Stomach (tissue), 4 donors: Measurements from ENCODE around the gene GNG14.

ENCODE experiments used
- CTCF ChIP-seq, 7 experiments: fragments of 450-650 bp in 4 of 7; fragments of 200-600 bp in 3 of 7; sonication (generic) in 3 of 7; IDR thresholded peaks; one replicate each; pipeline ENCODE4 v1.5.1; 2016 to 2019; ENCODE audit warnings: antibody characterized with exemption in 7 of 7, control low read depth in 2 of 7, mild to moderate bottlenecking in 1 of 7
- POLR2A ChIP-seq, 4 donors: fragments of 450-650 bp; IDR thresholded peaks; one replicate each; pipeline ENCODE4 v1.6.1; 2016; ENCODE audit warnings: antibody characterized with exemption in 4 of 4, control low read depth in 2 of 4, mild to moderate bottlenecking in 1 of 4, moderate library complexity in 1 of 4
- POLR2AphosphoS5 ChIP-seq, 3 donors: sonication (generic); formaldehyde crosslinking; IDR thresholded peaks; one replicate each; pipeline ENCODE4 v1.6.1; 2016; ENCODE audit warnings: antibody characterized with exemption in 3 of 3

GRCh38 chr19:12715102-12715501 lies 27.3 kb downstream of the GNG14 start:
- no peak for TF ChIP-seq CTCF (IDR thresholded peaks at IDR 0.05)
- no peak for TF ChIP-seq POLR2AphosphoS5 (IDR thresholded peaks at IDR 0.05)
- no peak for TF ChIP-seq POLR2A (IDR thresholded peaks at IDR 0.05)
